Activated CD4-positive, alpha-beta T cell treated with anti-CD3 and anti-CD28 coated beads for 1 hour (primary cell): ENCODE data around the gene FOXP1.
"Not testable (repeated sequence)": the region's sequence is repeated elsewhere in the genome, so short reads cannot be mapped to it uniquely, and the experiment has no call there.

ENCODE experiments used
- DNase-seq: peaks from one replicate; pipeline ENCODE4 v3.0.0-alpha.2; 2020

FOXP1 gene

DNA sequence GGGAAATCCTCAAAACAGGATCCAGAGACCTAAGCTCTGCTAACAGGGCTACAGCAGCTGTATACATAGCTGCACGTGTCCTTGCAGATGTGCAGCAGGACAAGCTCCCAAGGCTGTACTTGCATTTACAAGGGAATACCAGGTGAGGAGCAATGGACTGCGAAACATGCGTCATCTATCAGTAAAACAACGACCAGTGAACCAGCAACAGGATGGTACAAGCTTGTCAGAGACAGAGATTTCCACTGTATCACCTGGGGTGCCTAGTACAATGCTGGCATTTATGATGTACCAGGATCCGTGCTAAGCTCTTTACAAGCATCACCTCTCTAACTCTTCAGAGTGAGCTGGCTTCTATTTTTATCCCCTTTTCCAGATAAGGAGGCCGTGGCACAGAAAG, 227.3 kb downstream of the FOXP1 start:
- DNase-seq, result no peak

DNA sequence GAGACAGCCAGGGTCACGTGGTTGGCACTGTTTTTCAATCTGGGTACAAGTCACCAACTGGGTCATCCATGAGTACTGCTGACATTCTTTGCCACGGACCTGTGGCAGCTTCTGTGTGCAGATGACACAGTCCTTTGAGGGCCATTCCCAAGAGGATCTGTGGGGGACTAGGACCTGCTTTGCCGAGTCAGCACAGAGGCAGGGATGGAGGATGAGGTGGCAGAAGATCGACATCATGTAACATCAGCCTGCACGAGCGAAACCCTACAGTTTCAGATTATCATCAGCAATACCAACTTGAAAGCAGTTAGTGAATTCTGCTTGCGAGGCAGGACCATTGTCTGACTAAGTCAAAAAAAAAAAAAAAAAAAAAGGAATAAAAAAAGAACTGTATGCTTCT, 227.7 kb downstream of the FOXP1 start:
- no peak for DNase-seq

DNA sequence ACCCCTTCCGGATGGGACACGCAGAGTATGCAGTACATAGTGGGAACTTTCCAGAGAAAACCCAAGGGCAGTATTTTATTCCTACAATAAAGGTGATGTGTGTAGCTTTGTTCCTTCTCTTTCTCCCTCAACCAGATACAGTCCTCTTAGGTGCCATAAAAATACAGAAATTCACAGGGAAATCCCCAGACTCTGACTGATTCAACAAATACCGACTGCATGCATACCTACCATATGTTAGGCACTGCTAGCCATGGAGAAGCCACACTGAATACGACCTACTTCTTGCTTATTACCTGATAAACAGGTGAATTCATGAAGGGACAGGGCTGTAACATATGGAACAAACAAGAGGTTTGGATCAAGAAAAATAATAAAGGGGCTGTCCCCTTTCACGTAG, 228.5 kb downstream of the FOXP1 start:
- no peak for DNase-seq

DNA sequence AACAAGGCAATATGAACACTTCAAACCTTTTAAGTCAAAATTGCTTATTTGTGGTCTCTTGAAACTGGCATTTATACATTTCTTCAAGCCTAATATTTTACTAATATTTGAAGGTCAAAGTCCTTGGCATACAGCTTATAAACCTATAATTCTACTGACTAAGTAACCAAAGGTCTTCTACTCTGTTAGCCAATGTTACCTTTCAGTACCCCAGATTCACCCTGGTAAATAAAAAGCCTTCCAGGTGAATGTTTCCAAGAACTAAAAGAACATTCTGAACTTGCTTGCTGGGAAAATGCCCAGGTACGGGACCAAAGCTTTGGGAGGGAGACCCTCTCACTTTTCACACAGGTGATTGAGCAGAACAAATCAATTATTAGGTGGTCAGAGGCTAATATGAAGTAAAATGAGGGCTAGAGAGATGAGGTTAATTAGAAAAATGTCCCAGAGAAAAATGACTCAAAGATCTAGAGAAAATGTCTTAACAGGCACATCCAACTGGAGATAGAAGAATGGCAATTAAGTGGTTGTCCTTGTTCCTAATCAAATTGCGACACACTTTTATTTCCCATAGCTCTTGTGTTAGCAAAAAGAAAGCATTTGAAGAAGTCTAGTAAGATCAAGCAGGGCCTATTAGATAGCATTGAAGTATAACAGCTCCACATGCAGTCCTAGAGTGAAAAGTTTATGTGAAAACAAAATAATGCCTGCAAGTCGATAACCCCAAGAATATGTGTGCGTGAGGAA, 232.0 kb downstream of the FOXP1 start:
- DNase-seq, result no peak

DNA sequence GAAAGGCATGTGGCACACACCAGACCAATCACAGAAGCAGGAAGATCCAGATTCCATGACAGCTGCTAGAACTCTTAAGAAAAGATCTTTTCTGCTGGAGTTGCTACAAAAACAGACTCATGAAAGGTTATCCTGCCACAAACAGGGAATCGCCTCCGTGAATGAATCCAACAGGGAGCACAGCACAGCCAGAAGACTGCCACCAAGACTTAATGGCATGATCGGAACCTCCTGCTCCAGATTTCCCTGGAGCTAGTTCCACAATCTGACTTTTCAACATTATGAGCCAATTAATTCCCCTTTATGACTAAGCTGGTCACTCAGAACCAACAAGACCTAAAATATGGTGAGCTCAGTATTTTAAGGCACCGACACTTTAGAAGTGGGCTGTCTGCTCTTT, 232.5 kb downstream of the FOXP1 start:
- no peak for DNase-seq

DNA sequence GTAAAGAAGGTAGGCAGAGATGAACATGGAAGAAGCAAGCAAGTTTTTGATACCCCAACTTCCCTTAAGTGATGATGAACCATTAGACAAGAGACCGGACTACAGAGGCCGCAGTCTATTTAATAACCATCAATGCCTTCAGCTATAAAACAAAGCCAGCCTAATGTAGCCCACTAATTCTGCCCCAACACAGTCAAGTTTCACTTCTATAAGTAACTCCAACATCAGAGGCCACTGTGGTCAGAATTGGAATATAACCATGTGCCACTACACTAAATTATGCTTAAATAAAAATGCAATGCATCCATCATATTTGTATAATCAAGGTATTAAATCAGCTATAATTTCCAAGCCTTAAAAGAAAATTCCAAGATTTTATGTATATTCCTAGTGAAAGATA, 234.7 kb downstream of the FOXP1 start:
- DNase-seq, result no peak

DNA sequence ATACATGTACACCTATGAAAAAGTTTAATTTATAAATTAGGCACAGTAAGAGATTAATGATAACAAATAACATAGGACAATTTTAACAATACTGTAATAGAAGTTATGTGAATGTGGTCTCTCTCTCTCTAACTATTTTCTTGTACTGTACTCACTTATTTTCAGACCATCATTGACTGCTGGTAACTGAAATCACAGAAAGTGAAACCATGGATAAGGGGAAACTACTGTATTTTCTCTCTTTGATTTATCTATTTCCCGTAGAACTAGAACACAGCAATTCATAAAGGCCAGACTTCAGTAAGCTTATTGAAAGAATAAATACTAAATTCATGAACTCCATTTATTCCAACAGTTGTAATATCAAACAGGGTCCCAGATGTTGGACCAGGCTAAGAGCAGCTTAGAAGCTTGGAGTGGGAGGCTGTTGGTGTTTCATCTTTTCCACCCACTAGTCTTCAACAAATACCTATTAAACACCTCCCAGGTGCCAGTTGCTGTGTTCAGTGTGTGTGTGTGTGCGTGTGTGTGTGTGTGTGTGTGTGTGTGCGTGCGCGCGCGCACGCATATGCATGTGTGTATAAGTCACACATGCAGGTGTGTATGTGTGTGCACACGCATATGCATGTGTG, 235.4 kb downstream of the FOXP1 start:
- DNase-seq, result no peak

DNA sequence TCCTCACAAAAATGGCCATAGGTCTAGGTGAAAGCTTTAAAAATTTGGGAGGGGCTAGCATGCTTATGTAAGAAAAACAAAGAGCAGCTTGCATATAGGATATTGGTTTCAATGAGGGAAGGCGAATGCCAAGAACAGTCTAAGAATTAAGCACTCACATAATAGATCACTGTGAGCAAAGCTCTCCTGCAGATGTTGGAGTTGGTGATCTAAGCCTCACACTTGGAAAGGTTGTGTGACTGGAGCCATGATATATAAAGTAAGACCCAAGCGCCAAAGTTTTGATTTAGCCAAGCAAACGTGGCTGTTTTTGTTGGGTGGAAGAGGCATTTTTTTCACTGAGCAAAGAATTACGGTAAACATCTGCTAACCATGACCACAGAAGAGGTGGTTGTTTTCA, 237.5 kb downstream of the FOXP1 start:
- no peak for DNase-seq

DNA sequence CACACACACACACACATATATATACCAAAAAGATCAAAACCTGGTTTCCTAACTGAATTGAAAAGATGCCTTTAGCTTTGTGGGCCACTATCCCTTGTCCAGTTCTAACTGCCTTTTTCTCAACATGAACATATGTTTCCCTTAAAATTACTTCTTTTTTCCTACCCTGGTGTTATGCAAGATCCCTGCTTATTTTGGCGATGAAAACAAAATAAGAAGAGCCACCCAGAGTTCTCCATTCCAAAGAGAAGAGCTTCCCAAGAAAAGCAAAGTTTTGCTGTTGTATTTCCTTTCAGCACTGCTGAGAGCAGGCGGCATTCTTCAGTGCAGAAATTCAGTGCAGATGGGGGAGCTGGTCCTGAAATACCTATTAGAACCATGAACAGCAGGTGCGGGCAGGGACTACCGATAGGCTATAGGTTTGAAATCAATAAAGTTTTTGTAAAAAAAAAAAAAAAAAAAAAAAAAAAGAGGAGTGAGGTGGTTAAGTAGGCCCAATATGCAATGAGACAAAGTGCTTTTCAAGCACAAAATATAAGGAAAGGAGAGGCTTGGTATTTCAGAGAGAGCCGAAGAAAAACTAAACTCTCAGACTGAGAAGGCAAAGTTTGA, 238.0 kb downstream of the FOXP1 start:
- DNase-seq, result no peak

DNA sequence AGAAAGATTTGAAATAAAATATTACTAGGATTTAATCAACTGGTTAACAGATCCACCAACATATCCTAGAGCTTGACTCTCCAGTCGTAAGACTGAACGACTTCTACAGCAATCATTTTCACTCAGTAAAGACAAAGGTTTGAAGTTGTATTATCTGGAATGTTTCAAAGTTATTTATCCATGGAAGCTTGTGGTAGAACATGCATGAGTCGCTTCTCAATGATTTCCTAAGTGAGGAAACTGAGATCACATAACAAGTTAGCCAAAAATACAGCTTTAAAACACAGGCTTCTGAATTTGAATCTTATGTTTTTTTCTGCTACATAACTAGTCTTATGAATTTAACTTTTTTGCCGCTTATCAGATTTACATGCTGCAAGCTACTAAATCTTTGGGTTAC, 241.8 kb downstream of the FOXP1 start:
- no peak for DNase-seq

DNA sequence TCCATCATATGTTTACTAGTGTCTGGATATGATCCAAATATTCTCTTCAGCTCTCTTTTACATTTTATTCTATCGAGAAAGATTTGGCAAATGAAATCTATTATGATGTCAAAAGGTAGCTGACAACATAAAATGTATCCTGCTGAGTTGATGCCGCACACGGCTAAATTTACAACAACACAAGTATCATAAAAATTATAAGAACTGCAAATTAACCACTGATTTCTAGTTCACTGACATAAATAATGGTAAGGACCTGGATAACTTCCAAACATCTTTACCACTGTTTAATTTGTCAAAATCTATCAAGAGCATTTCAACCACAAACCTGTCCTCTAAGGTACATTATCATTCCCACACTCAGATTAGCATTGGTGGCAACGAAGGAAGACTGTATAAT, 244.5 kb downstream of the FOXP1 start:
- DNase-seq, result no peak

DNA sequence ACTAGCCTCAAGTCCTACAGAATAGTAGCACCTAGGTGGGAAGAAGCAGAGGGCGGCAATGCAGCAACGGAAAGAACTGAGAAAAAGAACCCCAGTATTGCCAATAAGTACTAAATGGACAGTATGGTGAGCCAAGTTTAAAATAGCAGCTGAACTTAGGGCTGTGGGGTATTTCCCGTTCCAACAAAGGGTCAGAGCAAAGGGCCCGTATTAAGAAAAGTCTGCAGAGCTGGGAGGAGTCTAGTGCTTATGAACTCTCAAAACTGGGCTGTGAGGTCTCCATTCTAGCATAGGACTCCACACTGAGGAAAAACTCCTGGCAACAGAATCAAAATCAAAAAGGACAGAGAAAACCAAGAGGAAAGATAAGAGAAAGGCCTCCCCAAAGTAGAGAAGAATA, 250.7 kb downstream of the FOXP1 start:
- no peak for DNase-seq

DNA sequence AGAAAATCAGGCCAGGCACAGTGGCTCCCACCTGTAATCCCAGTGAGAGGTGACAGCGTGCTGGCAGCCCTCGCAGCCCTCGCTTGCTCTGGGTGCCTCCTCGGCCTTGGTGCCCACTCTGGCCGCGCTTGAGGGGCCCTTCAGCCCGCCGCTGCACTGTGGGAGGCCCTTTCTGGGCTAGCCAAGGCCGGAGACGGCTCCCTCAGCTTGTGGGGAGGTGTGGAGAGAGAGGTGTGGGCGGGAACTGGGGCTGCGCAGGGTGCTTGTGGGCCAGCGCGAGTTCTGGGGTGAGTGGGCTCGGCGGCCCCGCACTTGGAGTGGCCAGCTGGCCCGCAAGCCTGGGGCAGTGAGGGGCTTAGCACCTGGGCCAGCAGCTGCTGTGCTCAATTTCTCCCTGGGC, 252.6 kb downstream of the FOXP1 start:
- DNase-seq, result no peak

DNA sequence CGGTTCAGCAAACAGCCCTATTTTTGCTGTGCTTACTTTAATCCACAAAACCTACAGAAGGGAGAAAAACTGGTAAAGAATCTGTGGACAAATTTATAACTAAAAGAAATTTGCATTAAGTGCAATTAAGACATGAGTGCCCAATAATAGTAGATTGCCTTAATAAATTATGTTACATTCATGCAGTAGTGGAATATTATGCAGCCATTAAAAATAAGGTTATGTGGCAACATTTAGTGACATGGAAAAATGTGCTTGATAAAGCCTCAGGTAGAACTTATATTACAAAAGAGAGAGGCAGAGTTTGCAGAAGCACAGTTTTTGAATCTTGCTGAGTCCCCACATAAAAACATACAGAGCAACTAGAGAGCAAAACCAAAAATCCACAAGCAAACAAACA, 253.0 kb downstream of the FOXP1 start:
- no peak for DNase-seq

DNA sequence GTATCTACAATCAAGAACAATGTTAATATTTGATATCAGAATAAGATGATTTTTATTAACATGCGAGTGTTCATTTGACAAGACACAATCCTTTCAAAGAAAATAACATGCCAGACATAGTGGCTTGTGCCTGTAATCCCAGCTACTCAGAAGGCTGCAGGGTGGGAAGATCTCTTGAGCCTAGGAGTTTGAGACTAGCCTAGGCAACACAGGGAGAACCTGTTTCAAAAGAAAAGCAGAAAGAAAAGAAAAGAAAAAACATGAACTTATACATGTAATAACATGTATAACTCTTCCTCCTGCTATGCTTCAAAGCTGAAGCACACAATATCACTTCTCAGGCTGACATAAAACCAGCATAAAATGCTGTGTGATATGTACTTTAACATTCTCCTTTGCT, 253.7 kb downstream of the FOXP1 start:
- no peak for DNase-seq

DNA sequence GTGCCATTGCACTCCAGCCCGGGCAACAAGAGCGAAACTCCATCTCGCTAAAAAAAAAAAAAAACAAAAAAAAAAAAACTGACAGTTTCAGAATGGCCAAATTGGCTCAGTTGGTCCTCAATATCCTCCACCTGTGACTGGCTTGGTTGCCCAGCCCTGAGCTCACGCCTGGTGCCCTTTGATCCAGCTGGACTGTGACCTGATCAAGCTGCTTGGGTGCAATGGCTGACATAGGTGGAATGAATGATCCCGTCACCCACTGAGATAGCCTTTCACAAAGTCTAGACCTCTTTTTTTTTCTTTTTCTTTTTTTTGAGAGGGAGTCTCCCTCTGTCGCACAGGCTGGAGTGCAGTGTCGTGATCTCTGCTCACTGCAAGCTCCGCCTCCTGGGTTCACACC, 254.6 kb downstream of the FOXP1 start:
- DNase-seq, result no peak

DNA sequence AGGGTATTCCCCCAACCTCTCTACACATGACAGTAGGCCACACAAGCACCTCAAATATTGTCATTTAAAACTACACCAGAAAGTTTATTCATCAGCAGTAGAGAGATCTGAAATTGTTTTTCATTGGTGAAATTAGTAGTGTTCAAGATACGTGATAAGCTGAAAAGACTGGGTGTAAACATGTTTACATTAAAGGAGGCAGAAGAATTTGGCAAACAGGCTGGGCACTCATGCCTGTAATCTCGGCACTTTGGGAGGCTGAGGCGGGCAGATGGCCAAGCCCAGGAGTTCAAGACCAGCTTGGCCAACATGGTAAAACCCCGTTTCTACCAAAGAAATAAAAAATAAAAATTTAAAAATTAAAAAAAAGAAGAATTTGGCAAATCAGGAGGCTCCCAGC, 255.6 kb downstream of the FOXP1 start:
- DNase-seq, result no peak

DNA sequence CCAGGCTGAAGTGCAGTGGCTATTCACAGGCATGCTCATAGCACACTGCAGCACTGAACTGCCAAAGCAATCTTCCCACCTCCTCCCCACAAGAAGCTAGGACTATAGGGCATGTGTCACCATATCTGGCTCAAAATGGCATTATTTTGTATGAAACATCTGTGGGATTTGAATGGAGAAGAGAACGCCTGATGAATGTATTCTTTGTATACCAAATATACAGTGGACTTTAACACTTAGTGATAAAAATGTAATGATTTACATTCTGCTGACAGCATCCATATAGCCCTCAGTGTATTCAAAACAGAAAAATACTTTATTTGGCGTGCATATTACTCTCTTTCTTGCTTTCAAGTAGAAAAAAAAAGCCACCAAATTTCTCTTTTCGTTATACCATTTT, 257.8 kb downstream of the FOXP1 start:
- DNase-seq, result no peak

DNA sequence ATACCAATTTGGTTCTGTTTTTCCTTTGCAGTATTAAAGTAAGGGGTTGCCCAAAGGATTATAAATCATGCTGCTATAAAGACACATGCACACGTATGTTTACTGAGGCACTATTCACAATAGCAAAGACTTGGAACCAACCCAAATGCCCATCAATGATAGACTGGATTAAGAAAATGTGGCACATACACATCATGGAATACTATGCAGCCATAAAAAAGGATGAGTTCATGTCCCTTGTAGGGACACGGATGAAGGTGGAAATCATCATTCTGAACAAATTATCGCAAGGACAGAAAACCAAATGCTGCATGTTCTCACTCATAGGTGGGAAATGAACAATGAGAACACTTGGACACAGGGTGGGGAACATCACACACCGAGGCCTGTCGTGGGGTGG, 259.3 kb downstream of the FOXP1 start:
- not testable (repeated sequence) for DNase-seq

DNA sequence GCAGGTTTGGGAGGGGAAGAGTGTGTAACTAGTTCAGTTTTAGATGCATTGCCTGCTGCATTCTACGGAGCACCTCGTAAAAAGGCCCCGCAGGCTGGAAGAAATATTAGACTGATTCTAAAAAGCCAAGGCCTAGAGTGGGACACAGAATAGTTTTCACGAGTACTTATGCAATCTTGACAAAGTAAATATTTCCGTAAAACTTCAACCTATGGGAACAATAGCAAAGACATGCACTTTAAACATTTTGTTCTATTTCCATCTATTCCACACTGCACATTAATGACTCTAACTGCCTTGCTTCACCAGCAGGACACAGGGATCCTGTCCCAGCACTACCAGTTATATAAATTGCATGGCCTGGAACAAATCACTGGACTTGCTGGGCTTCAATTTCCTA, 260.0 kb downstream of the FOXP1 start:
- no peak for DNase-seq

DNA sequence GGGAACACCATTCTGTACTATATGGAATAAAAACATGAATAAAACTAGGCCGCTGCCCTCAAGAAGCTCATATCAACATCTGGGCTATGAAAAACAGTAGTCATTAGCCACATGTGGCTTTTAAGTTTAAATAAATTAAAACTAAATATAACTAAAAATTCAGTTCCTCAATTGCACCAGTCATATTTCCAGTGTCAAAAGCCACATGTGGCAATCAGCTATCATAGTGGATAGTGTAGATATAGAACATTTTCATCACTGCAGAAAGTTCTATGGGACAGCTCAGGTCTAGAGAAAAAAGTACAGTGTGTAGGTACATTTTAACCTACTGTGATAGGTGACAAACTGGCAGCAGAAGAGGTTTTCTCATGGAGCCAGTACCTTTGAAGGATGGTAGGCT, 261.4 kb downstream of the FOXP1 start:
- no peak for DNase-seq

DNA sequence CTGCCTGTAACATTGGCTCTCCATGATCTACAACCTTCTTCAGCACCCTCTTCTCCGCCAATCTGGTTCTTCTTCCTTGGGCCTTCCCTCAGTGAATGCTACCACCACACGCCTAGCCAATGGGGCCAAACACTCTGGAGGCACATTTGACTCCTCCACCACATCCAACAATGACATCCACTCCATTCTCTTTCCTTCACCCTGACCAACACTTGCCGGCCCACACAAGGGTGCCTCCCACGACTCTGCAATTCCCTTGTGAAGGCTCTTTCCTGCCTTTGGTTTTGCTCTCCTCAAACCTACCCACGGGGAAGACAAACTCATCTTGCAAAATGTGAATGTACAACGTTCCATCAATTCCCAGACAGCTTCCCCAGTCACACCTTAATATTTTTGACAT, 263.8 kb downstream of the FOXP1 start:
- no peak for DNase-seq

DNA sequence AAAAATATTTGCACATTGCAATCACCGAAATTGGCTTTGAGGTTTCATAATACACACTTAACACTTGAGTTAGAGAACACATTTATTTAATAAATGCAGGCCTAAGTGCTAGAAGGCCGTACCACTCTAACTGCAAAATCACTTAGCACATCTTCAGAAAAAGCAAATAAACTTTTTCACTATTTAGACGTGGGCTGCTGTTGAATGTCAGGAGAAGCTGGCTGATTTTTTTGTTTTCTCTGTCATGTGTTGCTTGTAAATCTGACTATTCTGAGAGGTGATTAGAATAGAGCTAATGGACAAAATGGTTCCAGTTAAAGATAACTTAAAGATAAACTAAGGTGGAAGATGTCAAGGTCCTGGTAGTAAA, 265.1 kb downstream of the FOXP1 start:
- DNase-seq, result no peak

DNA sequence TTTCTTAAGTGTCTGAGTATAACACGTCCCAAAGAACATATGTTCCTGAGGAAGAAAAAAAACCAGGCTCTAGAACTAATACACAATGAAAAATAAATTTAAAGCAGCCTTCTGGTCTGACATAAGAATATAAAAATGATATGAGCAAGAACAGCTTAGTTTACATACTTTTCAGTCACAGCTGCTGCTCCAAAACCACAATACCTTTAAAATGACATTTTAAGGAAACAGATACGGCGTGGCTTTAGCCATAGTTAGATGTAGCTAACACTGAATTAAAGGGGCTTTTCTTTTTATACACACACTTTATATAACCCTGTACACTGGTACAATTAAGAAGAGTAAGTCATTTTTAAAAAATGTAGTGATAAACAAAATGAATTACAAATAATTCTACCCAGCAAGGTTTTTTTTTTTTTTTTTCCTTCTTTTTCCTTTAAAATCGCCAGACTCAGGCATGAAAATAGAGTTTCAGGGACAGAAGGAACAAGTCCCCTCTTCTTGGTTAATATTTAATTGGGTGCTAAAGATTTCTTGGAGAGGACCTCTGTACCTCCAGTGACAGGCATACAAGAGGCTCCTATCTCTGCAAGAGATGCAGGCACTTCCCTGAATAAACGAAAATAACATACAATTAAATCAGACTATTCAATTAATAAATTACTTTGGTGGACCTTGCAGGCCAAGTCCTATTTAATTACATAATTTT, 265.6 kb downstream of the FOXP1 start:
- DNase-seq, result no peak
